Breast epithelium (tissue), 4 donors: ENCODE data around the gene ZNF862. TPM values are rescaled to one million over a fixed set of nuclear protein-coding genes. Genes with fewer than 3 reads are reported as not detected.

Experiments used
- DNase-seq, 2 donors: peaks; one replicate each; pipeline ENCODE4 v3.0.0-alpha.2; 2019; ENCODE audit warnings: low spot score in 2 of 2
- H3K27ac ChIP-seq, 2 donors: fragments of 200-600 bp; sonication (generic) in 1 of 2; one replicate each; pipeline ENCODE4 v1.5.1; 2016 to 2019; ENCODE audit warnings: mild to moderate bottlenecking in 1 of 2
- H3K27me3 ChIP-seq, 2 donors: fragments of 200-600 bp; sonication (generic) in 1 of 2; one replicate each; pipeline versions ENCODE4 v1.5.1 to v1.6.0; 2017 to 2019; ENCODE audit warnings: control low read depth in 1 of 2, mild to moderate bottlenecking in 1 of 2
- H3K36me3 ChIP-seq: fragments of 200-600 bp; one replicate; pipeline ENCODE4 v1.5.1; 2019
- H3K4me1 ChIP-seq, 2 donors: fragments of 200-600 bp; sonication (generic); one replicate each; pipeline ENCODE4 v1.5.1; 2016 to 2019; ENCODE audit warnings: control low read depth in 1 of 2
- H3K4me3 ChIP-seq, 3 donors: fragments of 200-600 bp; sonication (generic); 1 replicate in 2 of 3; 2 replicates in 1 of 3; pipeline ENCODE4 v1.5.1; 2016 to 2019; ENCODE audit warnings: mild to moderate bottlenecking in 3 of 3, moderate library complexity in 2 of 3
- H3K9me3 ChIP-seq, 2 donors: fragments of 200-600 bp; sonication (generic) in 1 of 2; one replicate each; pipeline ENCODE4 v1.5.1; 2016 to 2019; ENCODE audit warnings: control low read depth in 1 of 2
- POLR2A ChIP-seq: fragments of 450-650 bp; IDR thresholded peaks from one replicate; pipeline ENCODE4 v1.6.1; 2016; ENCODE audit warnings: antibody characterized with exemption, mild to moderate bottlenecking, moderate library complexity
- POLR2AphosphoS5 ChIP-seq, 3 donors: sonication (generic); formaldehyde crosslinking; IDR thresholded peaks; one replicate each; pipeline ENCODE4 v1.6.1; 2017; ENCODE audit warnings: antibody characterized with exemption in 3 of 3
- intact Hi-C: fragments of 100-400 bp; cut with DNase I; formaldehyde crosslinking; loops from one replicate; pipeline ENCODE4 v1.15.1; 2023; ENCODE audit warnings: low total_unique reads
- total RNA-seq, 3 donors: library from RNA; depleted of rRNA; stranded (reverse); fragments of >200 nt; gene quantifications; one replicate each; pipeline ENCODE4 v1.1.0, GENCODE V29; 2016
- TF ChIP-seq, protein P1 (sequence below), 3 donors: fragments of 450-650 bp; IDR thresholded peaks; one replicate each; pipeline ENCODE4 v1.5.1; 2016 to 2017; ENCODE audit warnings: antibody characterized with exemption in 3 of 3, mild to moderate bottlenecking in 3 of 3, moderate library complexity in 3 of 3

The ZNF862 gene
- total RNA-seq, 3 donors from 2014 or later, result 21.4 to 27.8 (median 27.2) TPM

DNA sequence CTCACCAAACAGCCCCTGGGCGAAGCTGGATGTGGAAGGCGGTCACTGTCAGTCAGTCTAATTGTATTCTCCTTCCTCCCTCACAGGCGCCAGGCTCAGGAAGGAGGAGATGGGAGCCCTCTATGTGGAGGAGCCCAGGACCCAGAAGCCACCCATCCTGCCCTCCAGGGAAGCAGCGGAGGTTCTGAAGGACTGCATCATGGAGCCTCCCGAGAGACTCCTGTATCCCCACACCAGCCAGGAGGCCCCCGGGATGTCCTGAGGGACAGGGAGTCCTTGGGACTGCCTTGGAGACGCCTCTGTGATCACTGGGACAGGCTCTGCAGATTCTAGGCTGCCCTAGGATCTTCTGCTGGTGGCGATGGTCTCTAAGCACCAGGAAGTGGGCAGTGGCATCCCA is 25.8 kb downstream of the ZNF862 start:
- Histone ChIP-seq H3K9me3 (no peaks in the 10 kb centered on the region), H3K27me3 (no peaks in the 10 kb centered on the region), H3K36me3 (peaks cover 4% of the 10 kb centered on the region), H3K4me1 (peaks cover 0 to 7% of the 10 kb centered on the region in 2 donors), H3K27ac (no peak overlapping the region), H3K4me3 (no peak overlapping the region)
- TF ChIP-seq, protein P1, sequence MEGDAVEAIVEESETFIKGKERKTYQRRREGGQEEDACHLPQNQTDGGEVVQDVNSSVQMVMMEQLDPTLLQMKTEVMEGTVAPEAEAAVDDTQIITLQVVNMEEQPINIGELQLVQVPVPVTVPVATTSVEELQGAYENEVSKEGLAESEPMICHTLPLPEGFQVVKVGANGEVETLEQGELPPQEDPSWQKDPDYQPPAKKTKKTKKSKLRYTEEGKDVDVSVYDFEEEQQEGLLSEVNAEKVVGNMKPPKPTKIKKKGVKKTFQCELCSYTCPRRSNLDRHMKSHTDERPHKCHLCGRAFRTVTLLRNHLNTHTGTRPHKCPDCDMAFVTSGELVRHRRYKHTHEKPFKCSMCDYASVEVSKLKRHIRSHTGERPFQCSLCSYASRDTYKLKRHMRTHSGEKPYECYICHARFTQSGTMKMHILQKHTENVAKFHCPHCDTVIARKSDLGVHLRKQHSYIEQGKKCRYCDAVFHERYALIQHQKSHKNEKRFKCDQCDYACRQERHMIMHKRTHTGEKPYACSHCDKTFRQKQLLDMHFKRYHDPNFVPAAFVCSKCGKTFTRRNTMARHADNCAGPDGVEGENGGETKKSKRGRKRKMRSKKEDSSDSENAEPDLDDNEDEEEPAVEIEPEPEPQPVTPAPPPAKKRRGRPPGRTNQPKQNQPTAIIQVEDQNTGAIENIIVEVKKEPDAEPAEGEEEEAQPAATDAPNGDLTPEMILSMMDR (IDR thresholded peaks at IDR 0.05), result no peak
- TF ChIP-seq POLR2A (no peak), POLR2AphosphoS5 (IDR thresholded peaks at IDR 0.05) (no peak)
- intact Hi-C loops, result no loop called here
- no peak for DNase-seq

DNA sequence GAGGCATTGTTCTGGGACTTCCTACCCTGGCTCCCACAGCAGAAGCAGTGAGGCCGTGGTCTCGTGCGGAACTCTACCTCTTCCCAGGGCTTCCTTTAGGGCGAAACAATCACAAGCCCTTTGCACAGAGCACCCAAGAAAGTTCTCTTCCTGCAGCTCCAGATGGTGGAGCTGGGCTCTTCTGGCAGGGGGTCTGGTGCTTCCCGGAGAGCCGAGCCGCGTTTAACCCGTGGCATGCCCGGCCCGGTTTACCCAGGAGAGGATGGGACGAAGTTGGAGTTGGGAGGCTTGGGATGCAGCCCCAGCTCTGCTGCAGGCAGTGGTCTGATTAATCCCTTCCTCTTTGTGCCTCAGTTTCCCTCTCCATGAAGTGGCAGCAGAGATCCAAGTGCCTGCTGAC is 26.6 kb downstream of the ZNF862 start:
- Histone ChIP-seq H3K27ac (no peak overlapping the region), H3K4me3 (no peak overlapping the region), H3K4me1 (peaks cover 0 to 7% of the 10 kb centered on the region in 2 donors), H3K36me3 (peaks cover 4% of the 10 kb centered on the region), H3K9me3 (no peaks in the 10 kb centered on the region), H3K27me3 (no peaks in the 10 kb centered on the region)
- intact Hi-C loops, result no loop called here
- TF ChIP-seq POLR2A (no peak), POLR2AphosphoS5 (IDR thresholded peaks at IDR 0.05) (no peak)
- TF ChIP-seq, protein P1 (IDR thresholded peaks at IDR 0.05), result no peak
- DNase-seq, result no peak

- Histone ChIP-seq H3K36me3 (peaks cover 4% of the 10 kb centered on the region), H3K27me3 (no peaks in the 10 kb centered on the region), H3K4me1 (peaks cover 0 to 7% of the 10 kb centered on the region in 2 donors), H3K4me3 (no peak overlapping the region), H3K27ac (no peak overlapping the region), H3K9me3 (no peaks in the 10 kb centered on the region)
- DNase-seq, result no peak
- intact Hi-C loops, result no loop called here
- TF ChIP-seq POLR2AphosphoS5 (IDR thresholded peaks at IDR 0.05) (no peak), POLR2A (no peak)
- TF ChIP-seq, protein P1 (IDR thresholded peaks at IDR 0.05), result no peak
Measured at GRCh38 chr7:149865437-149865836, 27.3 kb downstream of the ZNF862 start.

DNA sequence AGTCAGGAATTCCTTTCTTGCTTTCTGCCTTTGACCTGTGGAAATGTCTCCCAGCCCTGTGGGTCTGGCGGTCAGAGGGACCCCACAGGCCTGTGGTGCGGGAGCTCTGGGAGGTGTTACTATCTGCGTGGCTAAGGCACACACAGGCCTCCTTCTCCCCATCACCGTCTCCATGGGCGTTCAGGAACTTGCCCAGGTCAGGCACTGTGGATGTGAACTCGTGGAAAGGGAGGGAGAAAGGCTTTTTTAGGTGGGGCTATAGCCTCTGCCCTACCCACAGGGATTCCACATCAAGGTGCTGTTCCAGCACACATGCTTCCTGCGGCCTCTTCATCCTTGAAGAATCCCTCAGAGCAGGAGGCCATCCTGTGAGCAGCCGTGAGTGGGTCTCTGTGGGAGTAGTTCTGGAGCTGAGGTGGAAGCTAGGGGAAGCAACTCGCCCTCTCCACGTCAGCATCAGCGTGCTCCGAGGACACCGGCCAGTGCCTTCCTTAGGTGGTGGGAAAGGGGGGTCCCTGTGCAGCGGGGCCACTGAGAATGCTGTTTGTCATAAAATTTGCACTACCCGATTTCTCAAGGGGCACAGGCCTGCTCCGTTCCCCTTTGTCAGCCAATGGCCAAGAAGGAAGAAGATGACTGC is 28.1 kb downstream of the ZNF862 start:
- Histone ChIP-seq H3K27me3 (no peaks in the 10 kb centered on the region), H3K9me3 (no peaks in the 10 kb centered on the region), H3K27ac (no peak overlapping the region), H3K4me1 (peaks cover 0 to 7% of the 10 kb centered on the region in 2 donors), H3K36me3 (peaks cover 4% of the 10 kb centered on the region), H3K4me3 (no peak overlapping the region)
- TF ChIP-seq, protein P1 (IDR thresholded peaks at IDR 0.05), result no peak
- no peak for TF ChIP-seq POLR2AphosphoS5 (IDR thresholded peaks at IDR 0.05)
- TF ChIP-seq POLR2A, result no peak
- peak in 1 of 2 donors; percentile 6 for DNase-seq
- intact Hi-C loops, result no loop called here

DNA sequence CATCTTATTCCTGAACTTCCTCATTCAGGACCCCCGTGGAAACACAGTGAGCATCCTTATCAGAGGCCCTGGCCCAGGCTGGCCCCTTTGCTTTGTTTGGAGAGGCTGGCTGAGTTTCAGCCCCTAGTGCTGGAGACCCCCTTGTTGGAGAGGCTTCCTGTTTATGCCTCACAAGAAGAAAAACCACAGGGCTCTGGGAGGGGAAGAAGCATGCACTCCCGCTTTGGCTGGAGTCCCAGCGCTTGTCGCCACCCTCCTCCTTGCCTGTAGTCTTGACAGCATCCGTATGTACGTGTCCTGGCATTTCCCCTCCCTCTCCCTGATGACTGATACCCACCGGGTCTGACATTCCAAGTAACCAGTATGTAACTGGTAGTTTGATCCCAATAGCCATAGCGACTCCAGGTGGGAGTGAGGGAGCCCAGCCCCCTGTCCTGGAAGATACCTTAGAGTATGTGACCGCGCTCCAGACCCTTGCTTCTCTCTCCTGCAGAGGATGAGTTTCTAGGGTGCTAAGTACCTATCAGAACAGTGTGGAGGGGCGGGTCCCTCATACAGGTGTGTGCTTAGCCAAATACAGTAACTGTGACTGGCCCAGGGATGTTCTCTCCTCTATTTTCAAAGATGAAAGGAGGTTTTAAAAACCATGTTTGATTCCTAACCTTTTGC is 28.7 kb downstream of the ZNF862 start:
- H3K4me1 ChIP-seq, result peaks cover 0 to 7% of the 10 kb centered on the region in 2 donors
- H3K4me3 ChIP-seq, result no peak overlapping the region
- H3K9me3 ChIP-seq, result no peaks in the 10 kb centered on the region
- TF ChIP-seq POLR2A (no peak), POLR2AphosphoS5 (IDR thresholded peaks at IDR 0.05) (no peak)
- TF ChIP-seq, protein P1 (IDR thresholded peaks at IDR 0.05), result no peak
- peak in 1 of 2 donors; percentile 5 for DNase-seq
- no peaks in the 10 kb centered on the region for H3K27me3 ChIP-seq
- H3K27ac ChIP-seq, result no peak overlapping the region
- H3K36me3 ChIP-seq, result peaks cover 4% of the 10 kb centered on the region
- intact Hi-C loops, result no loop called here
